Kidney epithelial cell (primary cell): Measurements from ENCODE around the gene HOXD3. TPM values are rescaled to one million over a fixed set of nuclear protein-coding genes. Genes with fewer than 3 reads are reported as not detected.
A peak's percentile ranks its signal among the peaks of the same experiment; 100 is the strongest.

Experiments used
- DNase-seq: peaks from one replicate; pipeline ENCODE4 v3.0.0-alpha.2; 2010; ENCODE audit warnings: low read depth
- H3K27me3 ChIP-seq: 2 replicates; pipeline ENCODE4 v1.6.0; 2011; ENCODE audit warnings: low read length; ENCODE audit not compliant: control insufficient read depth, insufficient read depth
- H3K36me3 ChIP-seq: 2 replicates; pipeline ENCODE4 v1.5.1; 2011; ENCODE audit warnings: low read length; ENCODE audit not compliant: control insufficient read depth, insufficient read depth
- H3K4me3 ChIP-seq: 2 replicates; pipeline ENCODE4 v1.5.1; 2011; ENCODE audit warnings: low read depth, mild to moderate bottlenecking, control low read depth, low read length
- CTCF ChIP-seq: IDR thresholded peaks from 2 replicates; pipeline ENCODE4 v1.5.1; 2011; ENCODE audit warnings: mild to moderate bottlenecking, moderate library complexity, low read length, control low read depth, inconsistent platforms; ENCODE audit not compliant: insufficient read depth, poor library complexity, severe bottlenecking
- total RNA-seq: library from RNA; depleted of rRNA; stranded (reverse); fragments of >200 nt; gene quantifications from 2 replicates; pipeline ENCODE4 v1.2.3, GENCODE V29; 2015

HOXD3 gene
- total RNA-seq, 1 donor from 2014 or later, result 5.4 TPM

GRCh38 chr2:176146645-176147044, 10.5 kb upstream of the HOXD3 start:
- no peak for TF ChIP-seq CTCF
- Histone ChIP-seq H3K36me3 (peaks cover 1% of the 10 kb centered on the region), H3K4me3 (peak overlapping the region; percentile 36), H3K27me3 (no peaks in the 10 kb centered on the region)
- DNase-seq, result no peak

- H3K27me3 ChIP-seq, result no peaks in the 10 kb centered on the region
- peak overlapping the region; percentile 36 for H3K4me3 ChIP-seq
- H3K36me3 ChIP-seq, result peaks cover 1% of the 10 kb centered on the region
- DNase-seq, result no peak
- no peak for TF ChIP-seq CTCF
Measured at GRCh38 chr2:176147210-176147799, 9.8 kb upstream of the HOXD3 start.

GRCh38 chr2:176147800-176148496, 9.2 kb upstream of the HOXD3 start:
- no peak for TF ChIP-seq CTCF
- DNase-seq, result no peak
- H3K4me3 ChIP-seq, result peak overlapping the region; percentile 36
- H3K27me3 ChIP-seq, result no peaks in the 10 kb centered on the region
- peaks cover 3% of the 10 kb centered on the region for H3K36me3 ChIP-seq

GRCh38 chr2:176148751-176149421, 8.2 kb upstream of the HOXD3 start:
- no peak for DNase-seq
- Histone ChIP-seq H3K36me3 (peaks cover 3% of the 10 kb centered on the region), H3K27me3 (no peaks in the 10 kb centered on the region), H3K4me3 (peak overlapping the region; percentile 33)
- no peak for TF ChIP-seq CTCF

- no peaks in the 10 kb centered on the region for H3K27me3 ChIP-seq
- peak overlapping the region; percentile 33 for H3K4me3 ChIP-seq
- peaks cover 3% of the 10 kb centered on the region for H3K36me3 ChIP-seq
- no peak for TF ChIP-seq CTCF
- no peak for DNase-seq
Measured at GRCh38 chr2:176149481-176149938, 7.6 kb upstream of the HOXD3 start.
